HCT116 (cell line): ENCODE data around the gene CGNL1. TPM values are rescaled to one million over a fixed set of nuclear protein-coding genes. Genes with fewer than 3 reads are reported as not detected.

ENCODE experiments used
- ATAC-seq: fragments of 200-7000 bp; cut with Tn5 transposase; 2 replicates; pipeline ENCODE4 v1.9.1; 2020; ENCODE audit warnings: mild to moderate bottlenecking, moderate library complexity
- BruUV-seq: library from RNA; stranded (reverse); fragments of 400-500 nt; replicated peaks from 2 replicates; lab custom pipeline; 2021; lab: Mats Ljungman, UMichigan
- CTCF ChIA-PET: fragments of 300-600 bp; sonication (Branson Sonifier 250); formaldehyde crosslinking; loops from one replicate; lab custom pipeline; 2021; ENCODE audit warnings: antibody characterized with exemption; lab: Charles Lee
- POLR2A ChIA-PET: fragments of 300-600, 350-600 bp; sonication (Branson Sonifier 250); formaldehyde crosslinking; loops from one replicate; lab custom pipeline; 2021; ENCODE audit warnings: antibody characterized with exemption; lab: Charles Lee
- RAD21 ChIA-PET, 2 experiments: fragments of 300-600 bp; sonication (Branson Sonifier 250); formaldehyde crosslinking; loops; one replicate each; lab custom pipeline; 2023; ENCODE audit warnings: low total read pairs in 2 of 2; ENCODE audit not compliant: uncharacterized antibody in 2 of 2, unreplicated experiment in 2 of 2, low non-redundant PET in 1 of 2; lab: Charles Lee
- DNase-seq: peaks from one replicate; pipeline ENCODE4 v3.0.0-alpha.2; 2010; ENCODE audit warnings: low read depth, low spot score
- H2AFZ ChIP-seq: fragments of 200-600 bp; shearing (Covaris generic), sonication (generic); 2 replicates; pipeline ENCODE4 v1.6.1; 2017; ENCODE audit warnings: low read depth, mixed run types, mixed read lengths, antibody characterized with exemption, low read length; ENCODE audit not compliant: poor library complexity, severe bottlenecking
- H3K27ac ChIP-seq: 2 replicates; pipeline ENCODE4 v1.5.1; 2012; ENCODE audit warnings: low read depth, low read length
- H3K27me3 ChIP-seq: fragments of 200-600 bp; sonication (generic); 2 replicates; pipeline ENCODE4 v1.6.1; 2016; ENCODE audit warnings: mixed run types, low read length, mixed read lengths; ENCODE audit not compliant: insufficient read depth
- H3K36me3 ChIP-seq, 2 experiments: fragments of 200-500 bp in 1 of 2; fragments of 200-600 bp in 1 of 2; sonication (Bioruptor generic) in 1 of 2; sonication (generic) in 1 of 2; 2 replicates each; pipeline versions ENCODE4 v1.5.1 to v1.6.1; 2014 to 2016; ENCODE audit warnings: low read length in 2 of 2, inconsistent platforms in 1 of 2, mixed read lengths in 1 of 2, mixed run types in 1 of 2; ENCODE audit not compliant: insufficient read depth in 2 of 2, control insufficient read depth in 1 of 2
- H3K4me1 ChIP-seq, 2 experiments: fragments of 200-600 bp in 1 of 2; sonication (generic) in 1 of 2; 2 replicates each; pipeline versions ENCODE4 v1.5.1 to v1.6.1; 2012 to 2017; ENCODE audit warnings: low read length in 2 of 2, inconsistent platforms in 1 of 2, mild to moderate bottlenecking in 1 of 2, mixed read lengths in 1 of 2, mixed run types in 1 of 2, moderate library complexity in 1 of 2; ENCODE audit not compliant: insufficient read depth in 2 of 2, control insufficient read depth in 1 of 2
- H3K4me2 ChIP-seq: fragments of 200-600 bp; sonication (generic); 2 replicates; pipeline ENCODE4 v1.6.1; 2017; ENCODE audit warnings: mixed run types, low read length, mixed read lengths
- H3K4me3 ChIP-seq, 2 experiments: fragments of 200-600 bp in 1 of 2; sonication (generic) in 1 of 2; replicated peaks in 1 of 2; 2 replicates each; pipeline ENCODE4 v1.5.1; 2011 to 2016; ENCODE audit warnings: low read length in 2 of 2, control low read depth in 1 of 2, low read depth in 1 of 2, mild to moderate bottlenecking in 1 of 2, mixed read lengths in 1 of 2, mixed run types in 1 of 2
- H3K79me2 ChIP-seq: fragments of 200-600 bp; sonication (generic); 2 replicates; pipeline ENCODE4 v1.6.1; 2017; ENCODE audit warnings: mild to moderate bottlenecking, mixed run types, low read length, moderate library complexity, mixed read lengths; ENCODE audit not compliant: insufficient read depth
- H3K9ac ChIP-seq: fragments of 200-600 bp; sonication (generic); 2 replicates; pipeline ENCODE4 v1.6.1; 2016; ENCODE audit warnings: low read length, mixed read lengths
- H3K9me2 ChIP-seq: fragments of 200-600 bp; sonication (generic), shearing (Covaris generic); 2 replicates; pipeline ENCODE4 v1.6.1; 2017; ENCODE audit warnings: mixed run types, mild to moderate bottlenecking, moderate library complexity; ENCODE audit not compliant: insufficient read depth
- H3K9me3 ChIP-seq, 2 experiments: fragments of 200-500 bp in 1 of 2; fragments of 200-600 bp in 1 of 2; sonication (Bioruptor generic) in 1 of 2; sonication (generic) in 1 of 2; 2 replicates each; pipeline ENCODE4 v1.6.1; 2014 to 2017; ENCODE audit warnings: low read length in 2 of 2, mixed read lengths in 2 of 2, inconsistent platforms in 1 of 2, low read depth in 1 of 2, mild to moderate bottlenecking in 1 of 2, mixed run types in 1 of 2, moderate library complexity in 1 of 2; ENCODE audit not compliant: control insufficient read depth in 1 of 2, insufficient read depth in 1 of 2
- H4K20me1 ChIP-seq: fragments of 200-600 bp; sonication (generic), shearing (Covaris generic); 2 replicates; pipeline ENCODE4 v1.6.1; 2017; ENCODE audit warnings: mixed run types, mild to moderate bottlenecking, moderate library complexity; ENCODE audit not compliant: insufficient read depth
- EGR1 ChIP-seq: IDR thresholded peaks from 2 replicates; pipeline ENCODE4 v1.6.1; 2012; ENCODE audit warnings: low read depth
- ELF1 ChIP-seq: IDR thresholded peaks from 2 replicates; pipeline ENCODE4 v1.6.1; 2012; ENCODE audit warnings: low read depth, borderline replicate concordance
- EZH2 ChIP-seq: fragments of 200-600 bp; sonication (generic); IDR thresholded peaks from 2 replicates; pipeline ENCODE4 v1.6.1; 2017; ENCODE audit warnings: antibody characterized with exemption, mixed run types
- FOSL1 ChIP-seq: IDR thresholded peaks from 2 replicates; pipeline ENCODE4 v1.6.1; 2012; ENCODE audit warnings: low read depth
- POLR2AphosphoS5 ChIP-seq: IDR thresholded peaks from 2 replicates; pipeline ENCODE4 v1.6.1; 2011; ENCODE audit warnings: mild to moderate bottlenecking, low read depth, low read length, moderate library complexity
- SIN3A ChIP-seq: IDR thresholded peaks from 2 replicates; pipeline ENCODE4 v1.6.1; 2012; ENCODE audit warnings: low read depth
- SP1 ChIP-seq: IDR thresholded peaks from 2 replicates; pipeline ENCODE4 v1.6.1; 2012; ENCODE audit warnings: low read depth
- TCF7L2 ChIP-seq: IDR thresholded peaks from 2 replicates; pipeline ENCODE4 v1.7.0; 2011; ENCODE audit warnings: borderline replicate concordance, inconsistent platforms; ENCODE audit not compliant: insufficient read depth, insufficient read length; ENCODE audit errors: extremely low read depth
- intact Hi-C: fragments of 100-400 bp; cut with micrococcal nuclease; formaldehyde crosslinking; loops from 2 replicates; pipeline ENCODE4 v1.10.0; 2022
- total RNA-seq: library from RNA; stranded (reverse); gene quantifications from one replicate; pipeline ENCODE4 v1.2.1, GENCODE V29; 2021; ENCODE audit not compliant: unreplicated experiment
- TF ChIP-seq, protein P1 (sequence below): IDR thresholded peaks from 2 replicates; pipeline ENCODE4 v1.6.1; 2012
- TF ChIP-seq, protein P2 (sequence below), 3 experiments: fragments of 200-600 bp in 1 of 3; sonication (generic) in 1 of 3; IDR thresholded peaks in 2 of 3; conservative IDR thresholded peaks in 1 of 3; 2 replicates each; pipeline ENCODE4 v1.5.1; 2012 to 2017; ENCODE audit warnings: low read depth in 2 of 3, low read length in 2 of 3, antibody characterized with exemption in 1 of 3, borderline replicate concordance in 1 of 3, control low read depth in 1 of 3, mild to moderate bottlenecking in 1 of 3, mixed read lengths in 1 of 3, mixed run types in 1 of 3, moderate library complexity in 1 of 3; ENCODE audit not compliant: insufficient read depth in 1 of 3

CGNL1 gene
- total RNA-seq, 1 experiment from 2014 or later: 2.2 TPM

DNA sequence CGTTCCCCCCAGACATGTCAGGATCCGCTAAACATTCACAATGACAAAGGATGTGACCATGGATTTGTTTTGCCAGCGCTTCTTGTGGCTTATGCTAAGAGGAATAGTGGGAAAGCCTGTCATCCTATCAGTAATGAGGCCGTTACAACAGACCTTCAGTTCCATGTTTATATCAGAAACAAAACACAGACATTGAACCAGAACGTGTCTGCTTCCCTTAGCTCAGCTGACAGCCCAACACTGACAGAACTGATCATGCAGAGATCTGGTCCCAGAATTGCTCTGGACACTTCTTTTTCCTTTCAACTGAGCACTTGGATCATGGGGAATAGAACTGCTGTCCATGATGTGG lies 157.1 kb downstream of the CGNL1 start:
- H3K36me3 ChIP-seq: no peaks in the 10 kb centered on the region
- H4K20me1 ChIP-seq: no peaks in the 10 kb centered on the region
- H3K9me3 ChIP-seq: no peaks in the 10 kb centered on the region
- peaks cover 6% of the 10 kb centered on the region in 2 experiments; a peak in 3 of 4 replicates for H3K4me1 ChIP-seq
- no peaks in the 10 kb centered on the region for H3K27me3 ChIP-seq
- CTCF ChIA-PET: interaction anchor here (2.7 kb wide), 1 partner anchor 193 kb away, joined by 8 read pairs; no protein-coding TSS in a partner anchor
- no peak overlapping the region for H3K4me3 ChIP-seq
- no peak overlapping the region for H2AFZ ChIP-seq
- H3K9ac ChIP-seq: no peak overlapping the region
- ATAC-seq (no peak), DNase-seq (no peak)
- H3K27ac ChIP-seq: no peak overlapping the region
- BruUV-seq: no TSS peak
- H3K4me2 ChIP-seq: no peak overlapping the region
- no peaks in the 10 kb centered on the region for H3K79me2 ChIP-seq
- POLR2A ChIA-PET: no interaction called here
- RAD21 ChIA-PET: no interaction called here
- TF ChIP-seq SIN3A: no peak
- no peak for TF ChIP-seq SP1
- TF ChIP-seq EZH2: no peak
- no peak for TF ChIP-seq FOSL1
- TF ChIP-seq, protein P1, sequence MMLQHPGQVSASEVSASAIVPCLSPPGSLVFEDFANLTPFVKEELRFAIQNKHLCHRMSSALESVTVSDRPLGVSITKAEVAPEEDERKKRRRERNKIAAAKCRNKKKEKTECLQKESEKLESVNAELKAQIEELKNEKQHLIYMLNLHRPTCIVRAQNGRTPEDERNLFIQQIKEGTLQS: no peak
- TF ChIP-seq ELF1: no peak
- no peak for TF ChIP-seq TCF7L2
- TF ChIP-seq EGR1: no peak
- no peak for TF ChIP-seq POLR2AphosphoS5
- TF ChIP-seq, protein P2, sequence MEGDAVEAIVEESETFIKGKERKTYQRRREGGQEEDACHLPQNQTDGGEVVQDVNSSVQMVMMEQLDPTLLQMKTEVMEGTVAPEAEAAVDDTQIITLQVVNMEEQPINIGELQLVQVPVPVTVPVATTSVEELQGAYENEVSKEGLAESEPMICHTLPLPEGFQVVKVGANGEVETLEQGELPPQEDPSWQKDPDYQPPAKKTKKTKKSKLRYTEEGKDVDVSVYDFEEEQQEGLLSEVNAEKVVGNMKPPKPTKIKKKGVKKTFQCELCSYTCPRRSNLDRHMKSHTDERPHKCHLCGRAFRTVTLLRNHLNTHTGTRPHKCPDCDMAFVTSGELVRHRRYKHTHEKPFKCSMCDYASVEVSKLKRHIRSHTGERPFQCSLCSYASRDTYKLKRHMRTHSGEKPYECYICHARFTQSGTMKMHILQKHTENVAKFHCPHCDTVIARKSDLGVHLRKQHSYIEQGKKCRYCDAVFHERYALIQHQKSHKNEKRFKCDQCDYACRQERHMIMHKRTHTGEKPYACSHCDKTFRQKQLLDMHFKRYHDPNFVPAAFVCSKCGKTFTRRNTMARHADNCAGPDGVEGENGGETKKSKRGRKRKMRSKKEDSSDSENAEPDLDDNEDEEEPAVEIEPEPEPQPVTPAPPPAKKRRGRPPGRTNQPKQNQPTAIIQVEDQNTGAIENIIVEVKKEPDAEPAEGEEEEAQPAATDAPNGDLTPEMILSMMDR (IDR thresholded peaks at IDR 0.05 in 2 of 3, conservative IDR thresholded peaks at IDR 0.05 in 1 of 3; ENCODE audit: borderline replicate concordance in 1 of 3, insufficient read depth in 1 of 3, low read depth in 2 of 3, low read length in 2 of 3): no peak
- intact Hi-C loops: no loop called here
- H3K9me2 ChIP-seq: no peaks in the 10 kb centered on the region
